NCI-H1436 treated with DMSO at 0.1 percent for 48 hours (cell line): ENCODE data around the gene SMG7.

Experiments
- DNase-seq: peaks from one replicate; lab custom pipeline; 2025; lab: John Stamatoyannopoulos, UW

Gene SMG7

DNA sequence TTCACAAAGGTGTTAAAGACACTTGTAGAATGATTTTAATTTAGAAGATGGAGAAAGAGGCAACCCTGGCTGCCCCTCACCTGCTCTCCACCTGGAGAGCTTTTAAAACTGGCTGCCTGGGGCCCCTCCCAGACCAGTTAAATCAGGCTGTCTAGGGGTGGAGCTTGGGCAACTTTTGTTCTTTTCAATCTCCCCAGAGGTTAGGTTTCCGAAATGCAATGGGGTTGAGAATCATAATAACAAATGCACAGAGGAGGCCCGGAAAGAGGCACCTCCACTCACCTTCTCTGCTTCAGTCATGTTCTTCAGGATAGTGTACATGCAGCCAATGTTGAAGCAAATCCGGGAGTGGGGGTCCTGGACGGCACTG lies 117.6 kb downstream of the SMG7 start:
- no peak for DNase-seq

DNA sequence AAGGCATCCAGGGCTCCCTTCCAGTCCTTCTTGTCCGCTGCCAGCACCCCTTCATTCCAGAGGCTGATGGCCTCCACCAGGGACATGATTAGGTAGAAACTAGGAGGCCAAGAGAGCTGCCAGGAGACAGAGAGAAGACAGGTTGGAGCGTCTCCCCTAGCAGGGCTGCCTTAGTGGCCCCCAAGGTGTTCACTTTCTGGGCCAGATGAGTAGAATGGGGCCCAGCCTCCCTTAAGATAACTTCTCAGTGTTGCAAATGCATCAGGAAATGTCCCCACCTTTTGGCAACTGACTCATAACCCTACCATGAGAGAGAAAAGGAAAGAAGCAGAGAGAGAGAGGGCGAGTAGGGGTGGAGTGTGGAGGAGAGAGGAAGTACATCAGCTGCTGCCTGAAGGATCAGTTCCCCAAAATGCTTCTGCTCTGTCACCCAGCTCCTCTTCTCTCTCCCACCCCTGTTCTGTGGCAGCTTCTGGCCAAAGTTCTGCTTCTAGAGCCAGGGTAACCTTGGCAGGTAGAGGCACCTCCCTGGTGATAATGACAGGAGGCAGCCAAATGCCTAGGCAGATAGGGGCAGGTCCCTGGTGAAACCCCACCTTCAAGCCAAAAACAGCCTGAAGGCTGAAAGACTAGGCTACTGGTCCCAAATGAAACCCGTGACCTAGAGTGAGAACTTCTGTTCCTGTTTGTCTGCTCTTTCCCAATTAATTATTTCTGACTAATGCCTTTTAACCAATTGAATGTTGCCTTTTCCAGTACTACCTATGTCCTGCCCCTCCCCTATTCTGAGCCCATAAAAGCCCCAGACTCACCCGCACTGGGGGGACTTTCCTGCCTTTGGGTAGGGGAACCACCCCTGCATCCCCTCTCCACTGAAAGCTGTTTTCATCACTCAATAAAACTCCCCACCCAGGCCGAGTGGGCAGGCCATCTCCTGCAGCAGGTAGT lies 118.2 kb downstream of the SMG7 start, which contains the start of gene NCF2:
NCF2 (minus strand) TSS at position 216 of the 948 bp plus-strand sequence; CDS start at position 86, 130 bp downstream.
- DNase-seq, result no peak

DNA sequence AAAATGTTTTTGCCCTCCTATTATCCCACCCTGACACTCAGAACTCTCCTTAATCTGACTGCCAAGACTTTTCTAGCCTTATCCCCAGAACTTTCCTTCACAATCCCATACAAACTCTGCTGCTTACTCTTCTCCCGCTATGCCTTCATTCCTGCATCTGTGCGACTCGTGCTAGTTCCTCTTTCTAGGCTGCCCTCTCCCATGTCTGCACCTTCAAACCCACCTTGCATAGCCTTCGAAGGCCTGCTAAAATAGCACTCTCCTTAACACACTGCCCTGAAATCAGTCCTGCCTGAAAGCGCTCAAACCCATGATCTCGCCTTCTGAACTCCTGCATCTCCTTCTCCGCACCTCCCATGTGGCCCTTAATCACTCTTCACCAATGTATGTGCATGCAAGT lies 120.4 kb downstream of the SMG7 start:
- DNase-seq, result no peak

DNA sequence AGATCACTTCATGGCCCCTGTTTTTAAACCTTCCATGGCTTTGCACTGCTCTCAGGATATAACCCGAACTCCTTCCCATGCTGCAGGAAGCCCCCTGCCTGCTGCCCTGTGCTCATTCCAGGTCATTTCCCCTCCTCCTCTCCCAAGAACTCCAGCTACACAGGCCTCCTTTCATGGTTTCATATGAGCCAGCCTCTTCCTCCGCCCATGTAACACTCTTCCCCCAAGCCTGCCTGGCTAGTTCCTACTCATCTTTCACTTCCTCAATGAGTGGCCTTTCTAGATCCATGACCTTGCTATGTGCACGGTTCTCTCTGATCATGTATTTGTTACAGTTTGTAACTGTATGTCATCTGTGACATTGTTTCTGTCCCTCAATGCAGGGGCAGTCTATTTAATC lies 121.1 kb downstream of the SMG7 start:
- DNase-seq, result no peak

DNA sequence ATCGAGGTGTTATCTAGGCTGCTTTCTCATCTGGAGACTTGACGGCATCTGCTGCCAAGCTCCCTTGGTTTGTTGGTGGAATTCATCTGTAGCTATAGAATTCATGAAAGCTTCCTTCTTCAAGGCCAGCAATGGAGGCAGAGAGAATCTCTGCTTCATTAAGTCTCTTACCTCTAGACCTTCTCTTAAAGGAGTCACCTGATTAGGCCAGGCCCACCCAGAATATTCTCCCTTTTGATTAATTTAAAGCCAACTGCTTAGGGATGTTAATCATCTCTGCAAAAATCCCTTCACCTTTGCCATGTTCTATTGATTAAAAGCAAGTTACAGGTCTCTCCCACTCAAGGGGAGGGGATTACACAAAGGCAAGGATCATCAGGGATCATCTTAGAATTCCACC lies 123.2 kb downstream of the SMG7 start:
- no peak for DNase-seq

DNA sequence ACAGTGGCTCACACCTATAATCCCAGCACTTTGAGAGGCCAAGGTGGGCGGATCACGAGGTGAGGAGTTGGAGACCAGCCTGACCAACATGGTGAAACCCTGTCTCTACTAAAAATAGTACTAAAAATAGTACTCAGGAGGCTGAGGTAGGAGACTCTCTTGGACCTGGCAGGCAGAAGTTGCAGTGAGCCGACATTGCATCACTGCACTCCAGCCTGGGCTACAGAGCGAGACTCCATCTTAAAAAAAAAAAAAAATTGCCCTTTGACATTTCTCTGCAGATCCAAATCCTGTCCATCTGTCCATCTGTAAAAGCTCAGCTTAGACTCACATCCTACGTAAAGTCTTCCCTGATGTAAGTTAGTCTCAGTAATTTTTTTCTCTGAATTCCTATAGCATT lies 124.2 kb downstream of the SMG7 start:
- DNase-seq, result no peak

DNA sequence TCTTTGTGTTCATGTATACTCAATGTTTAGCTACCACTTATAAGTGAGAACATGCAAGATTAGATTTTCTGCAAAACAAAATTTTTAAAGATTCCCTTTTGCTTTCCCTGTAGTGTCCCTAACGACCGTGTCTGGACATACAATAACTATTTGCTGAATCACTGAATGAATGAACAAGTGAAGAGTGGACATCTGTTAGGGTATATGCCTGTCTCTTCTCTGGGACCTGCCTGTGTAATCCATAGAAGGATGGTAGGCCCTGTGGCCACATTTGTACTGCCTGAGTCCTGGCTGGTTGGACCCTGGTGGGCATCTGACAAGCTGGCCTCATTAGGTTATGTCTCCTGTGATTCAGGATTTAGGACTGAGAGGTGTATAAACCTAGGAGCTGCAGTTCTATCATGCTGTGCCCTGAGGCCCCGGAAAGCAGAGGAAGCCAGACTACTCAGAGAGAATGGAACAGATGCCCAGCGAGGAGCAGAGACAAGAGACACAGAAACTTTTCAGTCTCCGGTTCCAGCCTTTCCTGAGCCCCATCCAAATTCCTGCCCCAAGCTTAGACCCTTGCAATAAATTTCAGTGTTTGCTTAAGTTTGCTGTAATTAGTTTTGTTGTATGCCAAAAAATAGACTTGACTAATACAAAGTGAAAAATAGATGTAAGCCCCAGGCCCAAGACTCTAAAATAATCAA lies 125.5 kb downstream of the SMG7 start:
- DNase-seq, result no peak

DNA sequence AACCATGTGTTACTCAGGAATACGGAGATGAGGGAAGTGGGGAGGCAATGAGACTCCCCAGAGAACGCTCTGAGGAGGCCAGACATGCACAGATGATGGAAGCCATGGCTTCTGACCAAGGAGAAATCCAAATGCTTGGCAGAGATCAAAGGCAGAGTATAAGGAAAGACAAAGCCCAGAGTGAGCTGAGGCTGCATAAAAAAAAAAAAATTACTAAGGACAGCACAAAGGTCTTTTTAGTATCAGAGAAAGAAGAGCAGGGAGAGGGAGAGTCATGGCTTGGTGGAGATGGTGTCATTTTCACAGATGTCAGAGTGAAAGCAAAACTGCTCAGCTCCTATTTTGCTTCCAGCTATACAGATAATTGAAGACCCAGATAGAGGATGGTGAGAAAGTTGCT lies 126.1 kb downstream of the SMG7 start:
- DNase-seq, result no peak

DNA sequence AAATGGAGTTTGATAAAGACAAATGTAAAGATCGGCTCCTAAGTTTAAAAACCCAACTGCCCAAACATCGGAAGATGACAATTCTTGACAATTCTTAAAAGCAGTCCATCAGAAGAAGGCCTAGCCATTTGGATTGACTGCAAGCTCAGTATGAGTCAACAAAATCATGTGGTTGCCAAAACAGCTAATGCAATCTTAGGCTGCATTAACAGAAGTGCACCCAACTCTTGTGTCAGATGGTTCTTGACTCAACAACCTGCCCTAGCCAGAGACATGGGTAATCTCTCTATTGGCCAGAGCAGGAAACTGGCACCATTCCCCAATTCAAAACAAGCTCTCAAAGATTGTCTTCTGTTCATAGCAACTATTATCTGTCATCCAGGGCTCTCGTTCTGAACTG lies 127.8 kb downstream of the SMG7 start:
- no peak for DNase-seq

DNA sequence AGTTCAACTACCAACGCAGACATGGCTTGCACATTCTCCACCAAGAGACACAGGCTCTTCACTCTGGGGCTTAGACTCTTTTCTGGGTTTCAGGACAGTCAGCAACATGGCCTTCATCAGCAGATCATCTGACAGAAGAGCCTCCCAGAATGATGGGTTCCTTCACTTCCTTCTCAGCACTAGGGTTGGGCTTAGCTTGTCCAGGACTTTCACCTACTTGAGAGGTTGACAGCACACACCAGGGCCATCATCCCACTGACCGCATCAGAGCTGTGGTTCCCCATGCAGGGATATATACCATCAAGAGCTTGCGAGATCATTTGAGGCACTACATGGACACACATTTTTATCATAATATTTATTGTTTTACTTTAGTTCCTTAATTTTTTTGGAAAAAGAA lies 128.3 kb downstream of the SMG7 start:
- no peak for DNase-seq

DNA sequence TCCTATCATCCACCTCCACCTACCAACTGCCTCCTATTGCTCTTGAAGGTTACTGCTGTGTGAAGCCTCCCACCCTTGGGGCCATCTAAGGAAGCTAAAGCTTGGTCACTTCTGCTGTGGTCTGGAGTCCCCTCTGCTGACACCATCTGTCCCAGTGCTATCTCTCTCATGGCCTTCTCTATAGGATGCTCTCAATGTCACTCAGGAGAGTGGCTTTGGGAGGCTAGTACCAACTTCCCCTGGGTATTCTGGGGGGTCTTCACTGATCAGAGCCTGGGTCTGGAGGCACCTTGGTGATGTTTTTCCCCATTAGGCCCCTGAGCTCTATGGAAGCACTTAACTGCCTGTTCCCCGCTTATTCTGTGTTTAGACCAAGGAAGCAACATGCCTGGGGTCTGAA lies 130.2 kb downstream of the SMG7 start:
- no peak for DNase-seq
